Activated CD4-positive, alpha-beta T cell treated with anti-CD3 and anti-CD28 coated beads for 36 hours (primary cell): ENCODE data around the gene FREM3. TPM values are rescaled to one million over a fixed set of nuclear protein-coding genes. Genes with fewer than 3 reads are reported as not detected.
A peak's percentile ranks its signal among the peaks of the same experiment; 100 is the strongest.

Source experiments
- ATAC-seq: fragments of 200-7000 bp; cut with Tn5 transposase; one replicate; pipeline ENCODE4 v1.10.0; 2021; ENCODE audit warnings: mild to moderate bottlenecking, moderate library complexity
- CTCF ChIA-PET: fragments of 350-600 bp; sonication (Branson Sonifier 250); formaldehyde crosslinking; loops from one replicate; lab custom pipeline; 2021; ENCODE audit warnings: antibody characterized with exemption; lab: Charles Lee
- POLR2A ChIA-PET: fragments of 350-600 bp; sonication (Branson Sonifier 250); formaldehyde crosslinking; loops from one replicate; lab custom pipeline; 2021; ENCODE audit warnings: antibody characterized with exemption, inconsistent platforms; lab: Charles Lee
- DNase-seq: peaks from one replicate; pipeline ENCODE4 v3.0.0-alpha.2; 2020
- H3K27ac Mint-ChIP-seq: one replicate; pipeline ENCODE4 v1.8.0; 2021; ENCODE audit warnings: mixed read lengths
- H3K27me3 Mint-ChIP-seq: one replicate; pipeline ENCODE4 v1.8.0; 2021; ENCODE audit warnings: mixed read lengths
- H3K36me3 Mint-ChIP-seq: one replicate; pipeline ENCODE4 v1.8.0; 2021; ENCODE audit warnings: low read depth, mixed read lengths
- H3K4me1 Mint-ChIP-seq: one replicate; pipeline ENCODE4 v1.8.0; 2021; ENCODE audit warnings: mixed read lengths
- H3K4me3 Mint-ChIP-seq: one replicate; pipeline ENCODE4 v1.8.0; 2021; ENCODE audit warnings: mild to moderate bottlenecking, moderate library complexity, mixed read lengths
- H3K9me3 Mint-ChIP-seq: one replicate; pipeline ENCODE4 v1.8.0; 2021; ENCODE audit warnings: low read depth, mixed read lengths
- intact Hi-C, 2 experiments: fragments of 100-400 bp; cut with DNase I in 1 of 2; cut with micrococcal nuclease in 1 of 2; formaldehyde crosslinking; loops; one replicate each; pipeline versions ENCODE4 v1.14.2 to v1.15.1; 2022 to 2024; cut with DNase I, micrococcal nuclease
- total RNA-seq, 2 experiments: library from RNA; stranded (reverse); gene quantifications; one replicate each; pipeline ENCODE4 v1.2.3, GENCODE V29; 2021

The FREM3 gene
- total RNA-seq, 2 experiments from 2014 or later: not detected

DNA sequence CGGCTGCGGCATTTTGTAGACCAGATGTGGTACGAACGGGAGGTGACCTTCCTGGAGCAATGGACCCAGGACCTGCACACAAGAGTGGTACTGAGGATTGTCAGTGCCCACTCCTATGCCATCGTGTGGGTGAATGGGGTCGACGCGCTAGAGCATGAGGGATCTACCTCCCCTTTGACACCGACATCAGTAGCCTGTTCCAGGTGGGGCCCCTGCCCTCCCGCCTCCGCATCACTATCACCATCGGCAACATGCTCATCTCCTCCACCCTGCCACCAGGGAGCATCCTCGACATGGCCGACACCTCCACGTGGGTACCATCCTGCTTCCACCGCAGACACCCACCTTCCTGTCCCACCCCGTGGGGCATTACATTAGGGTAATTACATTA lies 140.7 kb downstream of the FREM3 start:
- H3K4me1 Mint-ChIP-seq: peaks cover 28% of the 10 kb centered on the region
- H3K27ac Mint-ChIP-seq: peak overlapping the region; percentile 93
- CTCF ChIA-PET: interaction anchor here (0.7 to 1.1 kb wide), 2 partner anchors 8 to 58 kb away, joined by 3 to 7 read pairs; no protein-coding TSS in a partner anchor
- peaks cover 7% of the 10 kb centered on the region for H3K36me3 Mint-ChIP-seq
- peak; percentile 14 for ATAC-seq
- peak overlapping the region; percentile 85 for H3K4me3 Mint-ChIP-seq
- no peaks in the 10 kb centered on the region for H3K27me3 Mint-ChIP-seq
- H3K9me3 Mint-ChIP-seq: peaks cover 2% of the 10 kb centered on the region
- intact Hi-C loops: loop anchor here in 1 of 2 experiments (2.0 kb wide), 2 partner anchors 47 to 583 kb away; partner anchors contain the start of gene SMARCA5
- POLR2A ChIA-PET: no interaction called here
- DNase-seq: peak; percentile 43

DNA sequence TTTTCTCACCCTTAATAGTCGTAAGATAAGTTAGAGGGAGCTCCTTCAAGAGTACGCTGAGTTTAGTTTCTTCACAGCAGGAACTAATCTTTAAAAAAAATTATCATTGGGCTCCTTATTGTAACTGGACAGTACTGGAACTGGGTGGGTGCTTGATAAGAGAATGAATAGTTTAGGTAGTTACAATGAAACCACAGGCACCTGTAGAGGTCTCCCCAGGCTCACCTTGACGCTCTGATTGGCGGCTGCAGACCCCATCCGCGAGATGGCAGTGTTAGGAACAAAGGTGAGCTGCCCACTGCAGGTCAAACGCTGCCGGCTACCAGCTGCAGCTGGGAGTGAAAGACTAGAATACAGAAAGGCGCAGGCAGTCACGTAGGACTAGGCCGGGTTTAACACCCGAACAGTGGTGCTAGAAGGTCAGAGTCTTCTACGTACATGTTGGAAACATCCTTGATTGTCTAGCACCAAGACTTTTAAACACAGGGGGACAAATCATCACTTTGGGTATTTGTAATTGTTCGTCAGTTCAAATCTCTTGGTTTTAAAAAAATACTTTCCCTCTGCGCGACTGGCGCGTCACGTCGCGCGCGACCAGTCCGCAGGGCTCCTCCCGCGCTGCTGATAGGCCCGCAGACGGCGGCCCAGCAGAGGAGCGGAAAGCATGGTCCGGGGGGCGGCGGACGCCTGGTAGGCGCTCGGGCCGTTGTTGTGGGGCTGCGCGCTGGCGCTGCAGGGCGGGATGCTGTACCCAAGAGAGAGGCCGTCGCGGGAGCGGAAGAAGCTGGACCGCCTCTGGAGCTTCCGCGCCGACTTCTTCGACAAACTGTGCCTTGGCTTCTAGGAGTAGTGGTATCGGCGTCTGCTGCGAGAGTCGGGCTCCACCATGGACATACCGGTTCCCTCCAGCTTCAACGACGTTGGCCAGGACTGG lies 141.4 kb downstream of the FREM3 start:
- Mint-ChIP-seq H3K27ac (peak overlapping the region; percentile 93), H3K36me3 (peaks cover 11% of the 10 kb centered on the region), H3K9me3 (peaks cover 2% of the 10 kb centered on the region), H3K4me1 (peaks cover 29% of the 10 kb centered on the region), H3K4me3 (peak overlapping the region; percentile 85), H3K27me3 (no peaks in the 10 kb centered on the region)
- POLR2A ChIA-PET: no interaction called here
- peak; percentile 78 for DNase-seq
- ATAC-seq: peak; percentile 82
- intact Hi-C loops: loop anchor here in 1 of 2 experiments (1.0 to 2.0 kb wide), 3 partner anchors 46 to 584 kb away; partner anchors contain the start of gene SMARCA5
- CTCF ChIA-PET: interaction anchor here (0.6 to 1.9 kb wide), 9 partner anchors 9 to 477 kb away, joined by 3 to 7 read pairs (median 3); no protein-coding TSS in a partner anchor

DNA sequence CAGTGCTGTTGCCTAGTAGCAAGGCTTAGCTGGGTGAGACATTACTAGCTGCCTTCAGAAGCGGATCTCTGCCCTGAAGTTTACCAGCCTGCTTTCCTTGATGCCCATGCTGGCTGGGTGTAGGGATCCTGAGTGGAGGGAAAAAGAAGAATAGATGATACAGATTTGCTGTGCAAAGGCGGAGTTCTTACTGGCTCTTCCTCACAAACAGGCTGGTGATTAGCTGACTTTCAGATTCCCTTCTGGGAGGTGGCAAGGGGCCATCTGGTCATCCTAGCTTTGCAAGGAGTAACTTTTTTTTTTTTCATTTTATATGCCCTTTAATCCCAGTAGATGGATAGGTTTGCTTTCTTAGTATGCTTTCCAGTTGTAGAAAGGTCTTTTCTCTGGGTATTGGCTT lies 142.2 kb downstream of the FREM3 start:
- Mint-ChIP-seq H3K27me3 (no peaks in the 10 kb centered on the region), H3K4me3 (peak overlapping the region; percentile 85), H3K4me1 (peaks cover 29% of the 10 kb centered on the region), H3K27ac (no peak overlapping the region), H3K36me3 (peaks cover 14% of the 10 kb centered on the region), H3K9me3 (peaks cover 2% of the 10 kb centered on the region)
- ATAC-seq: no peak
- POLR2A ChIA-PET: no interaction called here
- intact Hi-C loops: loop anchor here in 1 of 2 experiments (1.0 to 2.0 kb wide), 3 partner anchors 45 to 585 kb away; partner anchors contain the start of gene SMARCA5
- no peak for DNase-seq
- CTCF ChIA-PET: interaction anchor here (0.6 to 1.9 kb wide), 7 partner anchors 10 to 652 kb away, joined by 3 to 5 read pairs (median 3); no protein-coding TSS in a partner anchor

DNA sequence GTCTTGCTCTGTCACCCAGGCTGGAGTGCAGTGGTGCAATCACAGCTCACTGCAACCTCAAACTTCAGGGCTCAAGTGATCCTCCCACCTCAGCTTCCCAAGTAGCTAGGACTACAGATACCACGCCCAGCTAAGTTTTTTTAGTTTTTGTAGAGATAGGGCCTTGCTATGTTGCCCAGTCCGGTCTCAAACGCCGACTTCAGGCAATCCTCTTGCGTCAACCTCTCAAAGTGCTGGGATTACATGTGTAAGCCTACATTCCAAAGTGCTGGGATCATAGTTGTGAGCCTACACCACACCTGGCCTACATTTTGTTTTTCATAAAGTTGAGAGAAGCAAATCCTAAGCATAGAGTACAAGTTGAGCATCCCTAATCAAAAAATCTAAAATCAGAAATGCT lies 144.8 kb downstream of the FREM3 start:
- Mint-ChIP-seq H3K4me3 (no peak overlapping the region), H3K4me1 (peaks cover 29% of the 10 kb centered on the region)

DNA sequence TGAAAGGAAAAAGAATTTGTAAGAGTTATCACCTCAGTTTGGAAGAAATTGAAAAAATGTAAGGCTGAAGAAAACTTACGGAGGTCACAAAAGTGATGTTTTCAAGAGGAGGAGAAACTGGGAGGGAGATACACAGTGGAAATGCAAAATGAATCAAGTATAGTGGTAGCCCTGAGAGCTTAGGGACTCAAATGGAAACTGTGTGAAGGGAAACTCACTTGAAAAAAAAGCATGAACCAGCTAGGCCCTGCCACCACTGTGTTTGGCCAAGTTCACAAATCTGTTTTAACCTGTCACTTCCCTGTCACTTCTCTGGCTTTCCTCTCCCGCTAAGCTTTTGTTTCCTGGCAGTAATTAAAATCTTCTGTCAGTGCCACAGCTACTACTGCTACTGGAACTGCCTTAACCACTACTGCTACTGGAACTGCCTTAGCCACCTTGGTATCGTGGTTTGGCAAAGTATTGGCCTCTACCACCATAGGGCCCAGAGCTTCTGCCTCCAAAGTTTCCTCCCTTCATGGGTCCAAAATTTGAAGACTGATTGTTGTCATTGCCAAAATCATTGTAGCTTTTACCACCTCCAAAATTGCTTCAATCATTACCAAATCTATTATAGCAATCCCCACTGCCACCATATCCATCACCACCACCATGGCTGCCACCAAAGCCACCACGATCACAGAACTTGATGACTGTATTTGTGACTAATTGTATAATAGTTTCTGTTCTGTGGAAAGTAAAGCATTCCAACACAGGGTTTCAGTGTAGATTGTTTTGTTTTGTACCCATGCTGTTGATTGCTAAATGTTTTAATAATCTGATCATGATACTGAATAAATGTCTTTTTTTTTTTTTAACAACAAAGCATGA lies 145.5 kb downstream of the FREM3 start:
- CTCF ChIA-PET: no interaction called here
- Mint-ChIP-seq H3K4me1 (peaks cover 23% of the 10 kb centered on the region), H3K36me3 (peaks cover 30% of the 10 kb centered on the region), H3K27ac (peak overlapping the region; percentile 67), H3K4me3 (no peak overlapping the region), H3K9me3 (no peaks in the 10 kb centered on the region), H3K27me3 (no peaks in the 10 kb centered on the region)
- POLR2A ChIA-PET: interaction anchor here (0.7 kb wide), 1 partner anchor 374 kb away, joined by 3 read pairs; no protein-coding TSS in a partner anchor
- DNase-seq (peak; percentile 52), ATAC-seq (peak; percentile 37)
- intact Hi-C loops: loop anchor here in 1 of 2 experiments (1.0 to 2.0 kb wide), 2 partner anchors 11 to 62 kb away; no protein-coding TSS in a partner anchor

More for the DNA sequence above, 144.8 kb downstream of the FREM3 start:
- H3K36me3 Mint-ChIP-seq: peaks cover 28% of the 10 kb centered on the region
- intact Hi-C loops: loop anchor here in 1 of 2 experiments (2.0 kb wide), 1 partner anchor 61 kb away; no protein-coding TSS in a partner anchor
- ATAC-seq (no peak), DNase-seq (no peak)
- POLR2A ChIA-PET: no interaction called here
- no peaks in the 10 kb centered on the region for H3K9me3 Mint-ChIP-seq
- CTCF ChIA-PET: no interaction called here
- no peak overlapping the region for H3K27ac Mint-ChIP-seq
- H3K27me3 Mint-ChIP-seq: no peaks in the 10 kb centered on the region

DNA sequence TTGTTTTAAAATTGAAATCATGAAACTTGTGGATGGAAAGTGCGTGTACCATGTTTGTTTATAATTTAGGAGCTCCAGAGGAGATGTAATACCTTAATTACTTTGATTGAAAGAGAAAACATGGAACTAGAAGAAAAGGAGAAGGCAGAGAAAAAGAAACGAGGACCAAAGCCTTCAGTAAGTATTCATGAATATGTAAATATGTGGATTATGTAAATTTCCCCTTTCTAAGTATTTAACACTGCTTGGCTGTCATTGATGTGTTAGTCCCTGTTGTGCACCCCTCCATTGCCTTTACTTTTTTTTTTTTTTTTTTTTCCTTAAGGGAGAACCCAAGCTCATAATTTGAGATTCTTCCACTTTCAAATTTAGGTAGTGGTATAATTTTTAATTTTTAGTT lies 150.5 kb downstream of the FREM3 start:
- peaks cover 8% of the 10 kb centered on the region for H3K4me1 Mint-ChIP-seq
- ATAC-seq (no peak), DNase-seq (no peak)
- no peaks in the 10 kb centered on the region for H3K9me3 Mint-ChIP-seq
- ChIA-PET CTCF (no interaction called here), POLR2A (no interaction called here)
- peaks cover 55% of the 10 kb centered on the region for H3K36me3 Mint-ChIP-seq
- no peak overlapping the region for H3K27ac Mint-ChIP-seq
- H3K27me3 Mint-ChIP-seq: no peaks in the 10 kb centered on the region
- H3K4me3 Mint-ChIP-seq: no peak overlapping the region
- intact Hi-C loops: no loop called here

DNA sequence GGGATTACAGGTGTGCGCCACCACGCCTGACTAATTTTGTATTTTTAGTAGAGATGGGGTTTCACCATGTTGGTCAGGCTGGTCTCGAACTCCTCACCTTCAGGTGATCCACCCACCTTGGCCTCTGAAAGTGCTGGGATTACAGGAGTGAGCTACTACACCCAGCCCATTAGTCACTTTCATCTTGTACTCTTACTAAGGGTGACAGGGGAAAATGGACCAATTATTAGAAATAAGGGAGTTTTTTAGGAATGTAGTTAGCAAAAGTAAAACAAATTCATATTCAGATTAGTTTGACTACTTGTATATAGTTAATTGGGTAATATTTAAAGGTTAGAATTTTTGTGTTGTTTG lies 160.8 kb downstream of the FREM3 start:
- ChIA-PET CTCF (no interaction called here), POLR2A (no interaction called here)
- intact Hi-C loops: no loop called here
- no peak overlapping the region for H3K27ac Mint-ChIP-seq
- no peaks in the 10 kb centered on the region for H3K27me3 Mint-ChIP-seq
- H3K36me3 Mint-ChIP-seq: peaks cover 68% of the 10 kb centered on the region
- ATAC-seq: peak; percentile 30
- peak; percentile 31 for DNase-seq
- peaks cover 3% of the 10 kb centered on the region for H3K9me3 Mint-ChIP-seq
- no peak overlapping the region for H3K4me3 Mint-ChIP-seq
- peaks cover 17% of the 10 kb centered on the region for H3K4me1 Mint-ChIP-seq

DNA sequence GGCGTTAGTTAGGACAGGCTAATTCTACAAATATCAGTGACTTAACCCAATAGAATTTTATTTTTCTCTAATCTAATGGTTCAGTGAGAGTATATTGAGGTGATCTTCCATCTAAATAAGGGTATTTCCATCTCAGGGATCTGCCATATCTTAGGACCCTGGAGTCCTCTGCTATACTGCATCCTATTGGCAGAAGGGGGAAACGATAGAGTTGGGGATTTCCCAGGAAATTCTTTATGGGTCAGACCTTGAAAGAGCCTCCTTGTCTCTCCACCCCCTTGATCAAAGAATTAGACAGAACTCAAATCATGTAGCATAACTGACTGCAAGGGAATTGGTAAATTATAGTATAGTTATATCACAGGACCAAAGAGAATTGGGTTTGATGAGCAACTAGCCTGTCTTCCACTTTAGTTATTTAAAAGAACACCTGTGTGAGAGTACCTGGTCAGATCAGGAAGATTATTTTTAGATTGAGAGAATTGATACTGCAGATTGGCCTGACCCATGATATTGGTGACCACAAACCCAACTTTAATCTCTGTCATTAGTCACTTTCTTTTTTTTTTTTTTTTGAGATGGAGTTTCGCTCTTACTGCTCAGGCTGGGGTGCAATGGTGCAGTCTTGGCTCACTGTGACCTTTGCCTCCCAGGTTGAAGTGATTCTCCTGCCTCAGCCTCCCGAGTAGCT lies 161.4 kb downstream of the FREM3 start:
- ChIA-PET CTCF (interaction anchor here (1.3 kb wide), 1 partner anchor 8 kb away, joined by 3 read pairs; no protein-coding TSS in a partner anchor), POLR2A (no interaction called here)
- Mint-ChIP-seq H3K27ac (peak overlapping the region; percentile 48), H3K27me3 (no peaks in the 10 kb centered on the region), H3K9me3 (peaks cover 3% of the 10 kb centered on the region), H3K4me1 (peaks cover 17% of the 10 kb centered on the region), H3K36me3 (peaks cover 66% of the 10 kb centered on the region), H3K4me3 (no peak overlapping the region)
- ATAC-seq: peak; percentile 78
- intact Hi-C loops: no loop called here
- DNase-seq: no peak

DNA sequence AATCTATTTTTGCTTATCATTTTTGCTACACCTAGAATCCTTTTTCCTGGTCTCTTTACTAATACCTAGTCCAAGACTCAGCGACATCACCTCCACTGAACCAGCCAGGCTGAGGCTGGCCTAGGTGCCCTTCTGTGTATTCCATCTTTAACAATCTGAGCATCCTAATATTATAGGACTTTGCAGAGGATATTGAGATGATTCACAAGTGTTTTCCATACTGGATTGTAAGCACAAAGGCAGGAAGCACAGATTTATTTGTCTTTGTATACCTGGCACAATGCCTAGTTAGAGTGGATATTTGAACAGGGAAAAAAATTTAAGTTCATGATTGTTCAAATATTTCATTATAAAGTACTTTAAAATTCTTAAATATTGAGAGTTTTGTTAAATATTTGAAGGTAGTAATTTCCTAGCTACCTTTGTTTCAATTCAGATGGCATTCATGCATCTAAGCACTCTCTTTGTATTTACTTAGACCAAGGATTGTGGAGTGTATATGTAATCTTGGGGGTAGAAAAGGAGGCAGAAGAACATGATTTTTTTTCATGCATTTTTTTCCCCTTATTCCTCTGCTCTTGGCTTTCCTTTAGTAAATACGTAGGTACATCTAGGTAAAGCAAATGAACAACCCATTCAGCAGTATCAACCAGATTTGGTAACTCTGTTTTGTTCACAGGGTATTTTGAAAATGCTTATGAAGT lies 168.5 kb downstream of the FREM3 start:
- Mint-ChIP-seq H3K9me3 (no peaks in the 10 kb centered on the region), H3K36me3 (peaks cover 62% of the 10 kb centered on the region), H3K27ac (no peak overlapping the region), H3K27me3 (no peaks in the 10 kb centered on the region), H3K4me3 (no peak overlapping the region), H3K4me1 (peaks cover 4% of the 10 kb centered on the region)
- DNase-seq: no peak
- ChIA-PET POLR2A (no interaction called here), CTCF (no interaction called here)
- intact Hi-C loops: no loop called here
- ATAC-seq: no peak

DNA sequence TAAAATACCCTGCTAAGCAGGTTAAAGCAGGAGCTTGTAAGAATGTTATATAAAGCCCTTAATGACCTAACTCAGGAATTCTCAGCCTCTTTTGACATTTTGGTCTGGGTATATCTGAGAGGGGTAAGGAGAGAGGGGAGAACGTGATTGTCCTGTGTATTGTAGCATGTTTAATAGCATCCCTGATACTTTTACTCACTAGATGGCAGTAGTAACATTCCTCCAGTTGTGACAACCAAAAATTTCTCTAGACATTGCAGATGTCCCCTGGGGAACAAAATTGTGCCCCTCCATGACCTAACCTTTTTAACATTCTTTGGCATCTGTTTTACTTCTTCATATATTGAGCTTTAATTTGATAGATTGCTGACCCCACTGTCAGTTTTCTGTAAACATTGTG lies 169.1 kb downstream of the FREM3 start:
- intact Hi-C loops: no loop called here
- H3K27ac Mint-ChIP-seq: no peak overlapping the region
- peak; percentile 26 for ATAC-seq

More for the DNA sequence above, 169.1 kb downstream of the FREM3 start:
- H3K9me3 Mint-ChIP-seq: no peaks in the 10 kb centered on the region
- H3K27me3 Mint-ChIP-seq: no peaks in the 10 kb centered on the region
- H3K36me3 Mint-ChIP-seq: peaks cover 59% of the 10 kb centered on the region
- ChIA-PET POLR2A (no interaction called here), CTCF (interaction anchor here (1.0 kb wide), 1 partner anchor 610 kb away, joined by 3 read pairs; no protein-coding TSS in a partner anchor)
- H3K4me3 Mint-ChIP-seq: no peak overlapping the region
- H3K4me1 Mint-ChIP-seq: peaks cover 6% of the 10 kb centered on the region
- no peak for DNase-seq
